Measurements from ENCODE around the gene RAB40B.

DNA sequence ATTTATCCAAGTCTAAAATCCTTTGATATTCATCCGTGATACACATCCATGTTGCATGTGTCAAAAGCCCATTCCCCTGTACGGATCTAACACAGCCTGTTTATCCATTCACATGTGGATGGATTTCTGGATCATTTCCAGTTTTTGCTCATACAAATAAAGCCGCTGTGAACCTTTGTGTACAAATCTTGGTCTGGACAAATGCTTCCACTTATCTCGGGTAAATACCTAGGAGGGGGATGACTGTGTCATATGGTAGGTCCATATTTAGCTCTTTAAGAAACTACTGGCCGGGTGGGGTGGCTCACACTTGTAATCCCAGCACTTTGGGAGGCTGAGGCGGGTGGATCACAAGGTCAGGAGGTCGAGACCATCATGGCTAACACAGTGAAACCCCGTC is 47.0 kb upstream of the RAB40B start:
- TF ChIP-seq, protein P1, sequence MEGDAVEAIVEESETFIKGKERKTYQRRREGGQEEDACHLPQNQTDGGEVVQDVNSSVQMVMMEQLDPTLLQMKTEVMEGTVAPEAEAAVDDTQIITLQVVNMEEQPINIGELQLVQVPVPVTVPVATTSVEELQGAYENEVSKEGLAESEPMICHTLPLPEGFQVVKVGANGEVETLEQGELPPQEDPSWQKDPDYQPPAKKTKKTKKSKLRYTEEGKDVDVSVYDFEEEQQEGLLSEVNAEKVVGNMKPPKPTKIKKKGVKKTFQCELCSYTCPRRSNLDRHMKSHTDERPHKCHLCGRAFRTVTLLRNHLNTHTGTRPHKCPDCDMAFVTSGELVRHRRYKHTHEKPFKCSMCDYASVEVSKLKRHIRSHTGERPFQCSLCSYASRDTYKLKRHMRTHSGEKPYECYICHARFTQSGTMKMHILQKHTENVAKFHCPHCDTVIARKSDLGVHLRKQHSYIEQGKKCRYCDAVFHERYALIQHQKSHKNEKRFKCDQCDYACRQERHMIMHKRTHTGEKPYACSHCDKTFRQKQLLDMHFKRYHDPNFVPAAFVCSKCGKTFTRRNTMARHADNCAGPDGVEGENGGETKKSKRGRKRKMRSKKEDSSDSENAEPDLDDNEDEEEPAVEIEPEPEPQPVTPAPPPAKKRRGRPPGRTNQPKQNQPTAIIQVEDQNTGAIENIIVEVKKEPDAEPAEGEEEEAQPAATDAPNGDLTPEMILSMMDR (IDR thresholded peaks at IDR 0.05): no peak
- TF ChIP-seq POLR2A (IDR thresholded peaks at IDR 0.05): no peak
